Activated CD8-positive, alpha-beta memory T cell treated with anti-CD3 and anti-CD28 coated beads, Interleukin-2, amount 50 U/mL, for 24 hours (primary cell): ENCODE measurements around the gene ITPA.
A peak's percentile ranks its signal among the peaks of the same experiment; 100 is the strongest.
"Not testable (repeated sequence)": the region's sequence is repeated elsewhere in the genome, so short reads cannot be mapped to it uniquely, and the experiment has no call there.

Experiments used
- DNase-seq: peaks from one replicate; pipeline ENCODE4 v3.0.0-alpha.2; 2020; ENCODE audit errors: extremely low read depth

The ITPA gene

DNA sequence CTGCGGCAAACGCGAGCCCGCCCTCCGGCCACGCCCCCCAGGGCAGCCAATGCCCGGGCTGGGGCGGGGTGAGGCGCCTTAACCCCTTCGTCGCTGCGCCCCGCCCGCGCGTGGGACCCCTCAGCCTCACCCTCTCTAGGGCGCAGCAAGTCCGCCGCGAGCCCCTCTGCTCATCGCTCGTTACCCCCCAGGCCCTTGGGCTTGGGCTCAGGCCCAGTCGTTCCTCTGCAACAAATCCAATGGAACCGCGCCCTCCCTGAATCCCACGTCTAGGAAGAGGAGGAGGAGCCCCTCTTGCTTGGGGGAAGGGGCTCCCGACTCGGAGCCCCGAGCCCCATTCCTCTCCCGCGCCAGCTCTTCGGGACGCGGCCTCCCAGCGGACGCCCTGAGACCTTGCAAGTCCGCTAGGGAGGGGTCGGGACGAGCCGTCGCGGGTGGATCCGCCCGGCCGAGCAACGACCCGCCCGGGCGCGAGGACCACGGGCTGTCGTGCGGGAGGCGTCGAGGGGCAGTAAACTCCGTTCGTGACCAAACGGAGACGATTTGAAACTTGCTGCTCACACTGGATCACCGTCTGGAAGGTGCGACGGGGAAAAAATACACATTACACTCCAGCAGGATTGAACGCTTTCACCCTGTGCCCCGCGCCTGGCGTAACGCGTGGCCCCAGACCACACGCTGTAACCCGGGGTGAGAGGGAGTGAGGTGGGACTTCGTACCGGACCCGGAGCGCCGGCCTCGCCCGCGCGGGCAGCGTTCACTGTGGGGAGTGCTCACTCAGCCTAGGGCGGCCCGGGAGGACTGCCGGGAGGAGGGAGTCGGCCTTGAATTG, 35.5 kb upstream of the ITPA start:
- DNase-seq, result peak; percentile 68

GRCh38 chr20:3174442-3175261, 34.6 kb upstream of the ITPA start:
- no peak for DNase-seq

DNA sequence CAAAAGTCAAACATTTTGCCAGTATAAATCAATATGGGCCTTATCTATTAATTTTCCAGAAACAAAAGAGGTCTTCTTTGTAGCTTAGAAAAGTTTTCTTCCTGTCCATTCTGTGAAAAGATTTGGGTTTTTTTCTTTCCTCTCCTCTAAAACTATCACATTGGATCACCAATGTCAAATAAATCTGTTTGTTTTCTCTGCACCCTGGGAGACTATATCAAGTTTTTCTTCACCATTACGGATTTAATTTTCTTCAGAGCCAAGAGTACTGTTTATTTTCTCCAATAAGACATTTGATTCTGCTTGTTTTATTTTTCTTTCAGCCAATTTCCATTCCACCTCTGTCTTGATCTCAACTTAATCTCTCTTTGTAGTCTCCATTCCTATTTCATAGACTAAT, 34.0 kb upstream of the ITPA start:
- DNase-seq, result no peak

DNA sequence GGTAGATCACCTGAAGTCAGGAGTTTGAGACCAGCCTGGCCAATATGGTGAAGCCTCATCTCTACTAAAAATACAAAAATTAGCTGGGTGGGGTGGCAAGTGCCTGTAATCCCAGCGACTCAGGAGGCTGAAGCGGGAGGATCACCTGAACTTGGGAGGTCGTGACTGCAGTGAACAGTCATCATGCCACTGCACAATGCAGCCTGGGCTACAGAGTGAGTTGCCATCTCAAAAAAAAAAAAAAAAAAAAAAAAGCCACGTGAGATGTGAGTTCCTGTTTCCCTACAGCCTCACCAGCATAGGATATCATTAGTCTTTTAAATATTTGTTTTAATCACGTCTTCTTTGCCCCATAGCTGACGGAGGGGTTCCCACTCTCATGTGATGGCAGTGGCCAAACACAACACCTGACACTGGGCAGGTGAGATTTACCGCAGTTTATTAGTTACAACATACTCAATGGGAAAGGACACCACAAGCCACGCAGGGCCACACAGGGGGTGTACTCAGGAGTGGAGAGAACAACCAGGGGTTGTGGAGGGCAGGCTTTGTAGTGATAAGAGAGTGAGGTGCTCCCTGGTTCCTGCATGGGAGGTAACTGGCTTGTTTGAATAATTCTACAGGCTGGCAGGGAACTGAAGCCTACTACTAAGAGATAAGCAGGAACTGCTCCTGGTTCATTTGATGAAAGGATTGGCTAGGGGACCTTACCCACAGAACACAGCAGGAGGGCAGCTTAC, 31.4 kb upstream of the ITPA start:
- no peak for DNase-seq

GRCh38 chr20:3180319-3180718, 29.0 kb upstream of the ITPA start:
- DNase-seq, result no peak

- DNase-seq, result no peak
These were observed 28.0 kb upstream of the ITPA start for GRCh38 chr20:3181270-3181669.

GRCh38 chr20:3182429-3182828, 26.9 kb upstream of the ITPA start:
- DNase-seq, result not testable (repeated sequence)

- DNase-seq, result no peak
These were observed 25.2 kb upstream of the ITPA start for GRCh38 chr20:3183896-3184612.

- not testable (repeated sequence) for DNase-seq
These were observed 21.4 kb upstream of the ITPA start for GRCh38 chr20:3187861-3188260.

DNA sequence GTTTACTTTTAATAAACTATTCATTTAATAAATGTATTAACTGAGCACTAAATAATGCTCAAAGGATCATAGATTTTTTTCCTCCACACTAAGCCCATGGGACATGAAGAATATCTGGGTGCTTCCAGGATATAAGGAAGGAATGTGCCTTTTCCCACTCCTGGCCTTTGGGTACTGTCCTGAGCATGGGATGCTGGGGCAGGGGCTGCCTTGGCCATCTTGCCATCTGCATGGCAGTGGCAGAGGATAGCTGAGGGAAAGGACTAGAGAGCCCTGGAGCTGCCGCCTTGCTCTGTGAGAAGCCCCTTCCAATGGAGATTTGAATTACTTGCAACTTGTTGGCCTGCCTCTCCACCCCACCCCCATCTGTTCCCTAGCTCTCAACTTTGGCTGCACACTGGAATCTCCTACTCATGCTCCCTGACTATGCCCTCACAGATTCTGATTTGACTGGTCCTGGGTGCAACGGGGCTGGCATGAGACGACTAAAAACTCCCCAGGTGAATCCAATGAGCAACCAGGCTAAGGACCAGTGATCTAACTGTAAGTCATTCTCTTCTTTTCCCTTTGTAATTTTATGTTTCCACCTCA, 20.4 kb upstream of the ITPA start:
- no peak for DNase-seq

- no peak for DNase-seq
These were observed 19.7 kb upstream of the ITPA start for GRCh38 chr20:3189561-3190131.

DNA sequence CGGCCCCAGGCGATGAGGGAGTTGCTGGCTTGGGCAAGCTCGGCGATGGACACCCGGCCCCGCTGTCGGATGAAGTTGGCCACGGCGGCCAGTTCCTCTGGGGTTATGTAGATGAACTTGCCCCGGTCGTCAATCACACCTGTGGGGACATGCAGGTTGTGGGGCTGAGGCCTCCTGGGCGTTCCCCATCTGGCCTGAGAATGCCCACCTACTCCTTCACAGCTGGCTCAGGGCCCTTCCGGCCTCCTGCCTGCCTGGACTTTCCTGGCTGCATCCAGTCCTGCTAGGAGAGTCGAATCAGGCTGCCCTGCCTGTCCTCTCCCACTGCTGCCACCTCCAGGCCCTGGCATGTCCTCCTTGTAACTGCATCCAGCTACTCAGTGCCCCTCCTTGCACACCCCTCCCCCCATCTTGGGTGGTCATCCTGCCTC, 18.6 kb upstream of the ITPA start:
- no peak for DNase-seq

- no peak for DNase-seq
These were observed 16.9 kb upstream of the ITPA start for GRCh38 chr20:3192226-3193015.

GRCh38 chr20:3193806-3194616, 15.3 kb upstream of the ITPA start:
- no peak for DNase-seq

DNA sequence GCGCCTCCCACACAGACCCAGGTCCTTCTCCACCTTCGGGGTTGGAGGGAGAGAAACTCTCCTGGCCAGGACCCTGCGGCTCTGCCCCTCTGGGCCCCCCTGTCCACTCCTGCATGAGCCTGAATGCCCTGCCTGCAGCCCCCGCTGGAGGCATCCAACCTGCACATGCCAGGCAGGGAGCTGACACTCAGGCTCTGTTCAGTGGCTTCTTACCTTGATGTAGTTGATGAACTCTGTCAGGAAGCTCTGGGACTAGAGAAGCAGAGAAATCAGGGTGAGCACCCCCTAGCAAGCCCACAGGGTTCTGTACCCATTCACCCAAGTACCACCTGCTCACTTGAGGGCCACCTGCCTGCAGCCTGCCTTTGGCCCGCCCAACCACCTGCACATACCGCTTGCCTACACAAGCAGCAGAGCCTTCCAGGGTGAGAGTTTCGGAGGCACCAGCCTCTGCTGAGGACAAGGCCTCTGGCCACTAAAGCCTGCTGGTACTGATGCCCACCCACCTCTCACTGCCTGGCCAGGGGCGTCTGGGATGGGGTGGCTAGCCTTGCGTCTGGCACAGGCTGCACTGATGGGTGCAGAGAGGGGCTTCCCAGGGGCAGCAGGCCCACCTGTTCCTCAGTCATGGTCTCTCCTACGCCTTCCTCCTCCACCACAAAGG, 14.5 kb upstream of the ITPA start:
- DNase-seq, result no peak

GRCh38 chr20:3195590-3196237, 13.6 kb upstream of the ITPA start:
- DNase-seq, result no peak

DNA sequence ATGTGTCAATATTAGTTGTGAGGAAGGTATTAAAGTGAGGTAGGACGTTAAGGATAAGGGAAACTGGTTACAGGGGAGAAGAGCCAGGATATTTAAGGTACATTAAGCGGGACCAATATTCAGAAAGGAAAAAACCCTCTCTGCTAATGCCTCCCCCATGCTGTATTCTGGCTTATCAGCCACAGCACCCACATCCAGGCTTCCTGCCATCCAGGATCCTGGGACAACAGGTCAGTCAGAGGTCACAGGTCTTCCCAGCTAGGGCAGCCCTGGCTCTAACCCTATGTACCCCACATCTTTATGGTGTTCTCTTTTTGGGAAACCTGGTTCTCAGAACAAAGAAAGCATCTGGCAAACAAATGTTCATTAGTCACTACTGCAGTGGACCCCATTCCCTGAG, 10.1 kb upstream of the ITPA start:
- DNase-seq, result no peak
